Measurements from ENCODE around the gene CAST.

- TF ChIP-seq CTCF (IDR thresholded peaks at IDR 0.05; ENCODE audit: low read depth, low read length, poor library complexity, severe bottlenecking): no peak
- no peak for TF ChIP-seq EZH2phosphoT487 (IDR thresholded peaks at IDR 0.05; ENCODE audit: borderline replicate concordance, low read length)
These were observed 133.4 kb downstream of the CAST start for GRCh38 chr5:96795626-96796025.
